Tibial artery (tissue), 4 donors: ENCODE results near the gene RBM39.

Source experiments
- DNase-seq, 2 donors: peaks; one replicate each; pipeline ENCODE4 v3.0.0-alpha.2; 2019
- H3K27ac ChIP-seq, 2 donors: fragments of 200-600 bp; sonication (generic) in 1 of 2; 1 replicate in 1 of 2; 2 replicates in 1 of 2; pipeline ENCODE4 v1.5.1; 2018 to 2019; ENCODE audit warnings: mild to moderate bottlenecking in 1 of 2
- H3K27me3 ChIP-seq, 2 donors: fragments of 200-600 bp; sonication (generic) in 1 of 2; one replicate each; pipeline versions ENCODE4 v1.5.1 to v1.6.0; 2016 to 2019
- H3K36me3 ChIP-seq, 3 donors: fragments of 200-600 bp; sonication (generic) in 2 of 3; one replicate each; pipeline ENCODE4 v1.5.1; 2016 to 2019; ENCODE audit warnings: mild to moderate bottlenecking in 2 of 3
- H3K4me1 ChIP-seq, 4 donors: fragments of 200-600 bp; sonication (generic) in 2 of 4; 1 replicate in 3 of 4; 2 replicates in 1 of 4; pipeline ENCODE4 v1.5.1; 2016 to 2019
- H3K4me3 ChIP-seq, 2 donors: fragments of 200-600 bp; sonication (generic) in 1 of 2; 1 replicate in 1 of 2; 2 replicates in 1 of 2; pipeline ENCODE4 v1.5.1; 2018 to 2019; ENCODE audit warnings: mild to moderate bottlenecking in 2 of 2
- H3K9me3 ChIP-seq, 3 donors: fragments of 200-600 bp; sonication (generic) in 1 of 3; one replicate each; pipeline ENCODE4 v1.5.1; 2016 to 2019
- CTCF ChIP-seq, 2 experiments: fragments of 200-600 bp in 1 of 2; fragments of 450-650 bp in 1 of 2; IDR thresholded peaks; one replicate each; pipeline ENCODE4 v1.5.1; 2017 to 2019; ENCODE audit warnings: antibody characterized with exemption in 2 of 2, mild to moderate bottlenecking in 1 of 2, moderate library complexity in 1 of 2
- intact Hi-C: fragments of 100-400 bp; cut with DNase I; formaldehyde crosslinking; loops from one replicate; pipeline ENCODE4 v1.15.0; 2023; ENCODE audit warnings: low total_unique reads

RBM39 gene

GRCh38 chr20:35653893-35654292 lies 88.2 kb downstream of the RBM39 start:
- H3K36me3 ChIP-seq: peaks cover 16 to 29% (median 27%) of the 10 kb centered on the region in 3 donors
- no peak overlapping the region for H3K27ac ChIP-seq
- H3K27me3 ChIP-seq: no peaks in the 10 kb centered on the region
- peaks cover 0 to 56% (median 22%) of the 10 kb centered on the region in 4 donors for H3K4me1 ChIP-seq
- intact Hi-C loops: no loop called here
- H3K9me3 ChIP-seq: no peaks in the 10 kb centered on the region
- DNase-seq: no peak
- no peak overlapping the region for H3K4me3 ChIP-seq
- TF ChIP-seq CTCF (IDR thresholded peaks at IDR 0.05): no peak
